Measurements from ENCODE around the gene GALK1. TPM values are rescaled to one million over a fixed set of nuclear protein-coding genes. Genes with fewer than 3 reads are reported as not detected.

The GALK1 gene
- total RNA-seq, 2 donors from 2014 or later = 27.4 to 27.5 TPM

DNA sequence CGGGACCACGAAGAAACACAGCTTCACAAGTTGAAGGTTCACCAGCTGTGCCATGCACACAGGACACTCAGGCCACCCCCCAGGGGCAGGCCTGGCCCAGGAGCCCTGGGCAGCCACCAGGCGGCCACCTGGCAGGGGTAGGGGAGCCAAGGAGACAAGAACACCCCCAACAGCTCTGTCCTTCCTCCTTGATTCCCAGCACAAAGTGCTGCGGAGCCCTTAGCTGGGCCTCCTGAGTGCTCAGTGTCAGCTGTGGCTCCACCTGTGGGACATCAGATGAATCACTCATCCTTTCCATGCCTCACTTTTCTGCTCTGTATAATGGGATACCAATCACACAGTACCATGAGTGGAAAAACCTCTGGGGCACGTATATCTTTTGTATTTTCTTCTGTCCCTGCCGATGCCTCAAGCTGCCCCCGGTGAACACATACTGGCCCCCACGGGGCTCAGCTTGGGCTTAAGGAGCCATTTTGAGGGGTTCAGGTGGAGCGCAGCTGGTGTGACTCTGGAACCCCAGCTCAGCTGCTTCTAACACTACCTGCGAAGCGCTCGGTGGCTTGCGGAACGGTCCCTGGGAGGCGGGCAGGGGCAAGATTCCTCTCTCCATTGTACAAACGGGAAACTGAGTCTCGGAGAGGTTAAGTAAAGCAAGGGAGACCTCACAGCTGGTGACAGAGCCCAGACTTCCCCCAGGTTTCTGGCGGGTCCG lies 12.0 kb downstream of the GALK1 start:
- 58 to 67% methylated on average over 2 to 19 of the region's 19 CpGs for WGBS, 2 donors
- DNase-seq (no peak), ATAC-seq (no peak)
- Histone ChIP-seq H3K9me3 (no peaks in the 10 kb centered on the region), H3K27ac (no peak overlapping the region), H3K27me3 (no peaks in the 10 kb centered on the region), H3K4me1 (peaks cover 21% of the 10 kb centered on the region), H3K36me3 (replicated peaks in 1 of 2; ENCODE audit: insufficient read depth in 1 of 2, low read depth in 2 of 2) (no peaks in the 10 kb centered on the region), H3K4me3 (no peak overlapping the region)
- TF ChIP-seq, protein P1, sequence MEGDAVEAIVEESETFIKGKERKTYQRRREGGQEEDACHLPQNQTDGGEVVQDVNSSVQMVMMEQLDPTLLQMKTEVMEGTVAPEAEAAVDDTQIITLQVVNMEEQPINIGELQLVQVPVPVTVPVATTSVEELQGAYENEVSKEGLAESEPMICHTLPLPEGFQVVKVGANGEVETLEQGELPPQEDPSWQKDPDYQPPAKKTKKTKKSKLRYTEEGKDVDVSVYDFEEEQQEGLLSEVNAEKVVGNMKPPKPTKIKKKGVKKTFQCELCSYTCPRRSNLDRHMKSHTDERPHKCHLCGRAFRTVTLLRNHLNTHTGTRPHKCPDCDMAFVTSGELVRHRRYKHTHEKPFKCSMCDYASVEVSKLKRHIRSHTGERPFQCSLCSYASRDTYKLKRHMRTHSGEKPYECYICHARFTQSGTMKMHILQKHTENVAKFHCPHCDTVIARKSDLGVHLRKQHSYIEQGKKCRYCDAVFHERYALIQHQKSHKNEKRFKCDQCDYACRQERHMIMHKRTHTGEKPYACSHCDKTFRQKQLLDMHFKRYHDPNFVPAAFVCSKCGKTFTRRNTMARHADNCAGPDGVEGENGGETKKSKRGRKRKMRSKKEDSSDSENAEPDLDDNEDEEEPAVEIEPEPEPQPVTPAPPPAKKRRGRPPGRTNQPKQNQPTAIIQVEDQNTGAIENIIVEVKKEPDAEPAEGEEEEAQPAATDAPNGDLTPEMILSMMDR (IDR thresholded peaks at IDR 0.05) = no peak
- no peak for TF ChIP-seq POLR2A (IDR thresholded peaks at IDR 0.05)
- intact Hi-C loops (cut with DNase I) = no loop called here

DNA sequence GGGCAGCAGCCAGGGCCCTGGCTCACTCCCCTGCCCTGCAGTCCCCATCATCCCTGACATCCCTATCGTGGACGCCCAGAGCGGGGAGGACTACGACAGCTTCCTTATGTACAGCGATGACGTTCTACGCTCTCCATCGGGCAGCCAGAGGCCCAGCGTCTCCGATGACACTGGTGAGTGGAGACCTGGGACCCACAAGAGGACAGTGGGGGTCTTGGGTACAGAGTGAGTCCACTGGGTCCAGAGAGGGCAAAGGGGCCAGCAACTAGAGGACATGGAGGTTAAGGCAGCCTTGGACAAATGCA lies 12.6 kb downstream of the GALK1 start:
- no peaks in the 10 kb centered on the region for H3K27me3 ChIP-seq
- no peak for DNase-seq
- peaks cover 21% of the 10 kb centered on the region for H3K4me1 ChIP-seq
- TF ChIP-seq, protein P1 (IDR thresholded peaks at IDR 0.05) = no peak
- TF ChIP-seq POLR2A (IDR thresholded peaks at IDR 0.05) = no peak
- no peaks in the 10 kb centered on the region for H3K9me3 ChIP-seq
- H3K27ac ChIP-seq = no peak overlapping the region
- no peak overlapping the region for H3K4me3 ChIP-seq
- no peak for ATAC-seq
- intact Hi-C loops (cut with DNase I) = no loop called here
- no peaks in the 10 kb centered on the region for H3K36me3 ChIP-seq (replicated peaks in 1 of 2; ENCODE audit: insufficient read depth in 1 of 2, low read depth in 2 of 2)
- 87 to 95% methylated on average over 10 of the region's 10 CpGs for WGBS, 2 donors

DNA sequence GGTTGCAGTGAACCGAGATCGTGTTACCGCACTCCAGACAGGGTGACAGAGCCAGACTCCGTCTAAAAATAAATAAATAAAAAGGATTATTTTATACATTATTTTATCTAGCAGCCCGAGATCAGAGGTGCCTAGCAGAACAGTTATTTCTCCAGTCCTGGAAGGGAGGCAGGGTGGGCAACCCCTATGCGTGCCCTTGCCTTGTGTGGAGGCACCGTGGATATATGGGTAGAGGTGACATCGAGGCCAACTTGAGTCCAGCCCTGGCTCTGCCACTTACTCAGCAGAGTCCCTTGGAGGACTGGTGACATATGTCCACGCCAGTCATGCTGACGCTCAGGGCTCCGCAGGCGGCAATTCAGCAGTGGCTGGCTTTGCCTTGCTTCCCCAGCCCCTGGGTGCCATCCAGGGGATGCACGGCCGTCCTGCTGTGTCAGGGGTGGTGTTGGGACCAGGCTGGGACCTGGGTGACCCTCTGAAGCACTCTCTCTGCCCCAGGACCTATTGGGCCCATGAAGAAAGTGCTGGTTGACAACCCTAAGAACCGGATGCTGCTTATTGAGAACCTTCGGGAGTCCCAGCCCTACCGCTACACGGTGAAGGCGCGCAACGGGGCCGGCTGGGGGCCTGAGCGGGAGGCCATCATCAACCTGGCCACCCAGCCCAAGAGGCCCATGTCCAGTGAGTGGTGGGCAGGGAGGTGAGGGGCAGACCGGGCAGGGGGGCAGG lies 13.2 kb downstream of the GALK1 start:
- TF ChIP-seq, protein P1 (IDR thresholded peaks at IDR 0.05) = no peak
- no peak for TF ChIP-seq POLR2A (IDR thresholded peaks at IDR 0.05)
- Histone ChIP-seq H3K4me1 (peaks cover 21% of the 10 kb centered on the region), H3K27me3 (no peaks in the 10 kb centered on the region), H3K4me3 (no peak overlapping the region), H3K27ac (no peak overlapping the region), H3K36me3 (replicated peaks in 1 of 2; ENCODE audit: insufficient read depth in 1 of 2, low read depth in 2 of 2) (no peaks in the 10 kb centered on the region), H3K9me3 (no peaks in the 10 kb centered on the region)
- DNase-seq (no peak), ATAC-seq (no peak)
- intact Hi-C loops (cut with DNase I) = no loop called here
- 82 to 87% methylated on average over 12 to 24 of the region's 24 CpGs for WGBS, 2 donors

DNA sequence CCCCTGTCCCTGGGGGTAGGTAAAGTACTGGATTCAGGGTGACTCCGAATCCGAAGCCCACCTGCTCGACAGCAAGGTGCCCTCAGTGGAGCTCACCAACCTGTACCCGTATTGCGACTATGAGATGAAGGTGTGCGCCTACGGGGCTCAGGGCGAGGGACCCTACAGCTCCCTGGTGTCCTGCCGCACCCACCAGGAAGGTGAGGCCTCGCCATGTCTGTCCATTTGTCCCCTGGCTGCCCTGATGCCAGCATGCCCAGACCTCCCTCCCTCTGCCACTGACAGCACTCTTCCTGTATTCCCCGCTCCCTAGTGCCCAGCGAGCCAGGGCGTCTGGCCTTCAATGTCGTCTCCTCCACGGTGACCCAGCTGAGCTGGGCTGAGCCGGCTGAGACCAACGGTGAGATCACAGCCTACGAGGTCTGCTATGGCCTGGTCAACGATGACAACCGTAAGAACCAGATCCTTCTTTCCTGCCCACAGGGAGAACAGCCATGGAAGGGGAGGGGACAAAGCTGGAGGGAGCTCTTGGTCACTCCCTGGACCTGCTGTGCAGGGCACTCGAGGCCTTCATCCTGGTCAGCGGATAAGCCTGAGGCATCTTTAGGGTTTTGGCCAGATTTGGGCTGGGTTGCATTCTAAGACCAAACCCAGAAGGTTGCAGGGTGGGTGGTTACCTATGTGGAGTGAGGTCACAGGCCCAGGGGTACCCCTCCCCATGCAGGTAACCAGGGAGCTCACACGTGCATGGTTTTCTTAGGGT lies 14.2 kb downstream of the GALK1 start:
- no peak for ATAC-seq
- Histone ChIP-seq H3K4me1 (peaks cover 21% of the 10 kb centered on the region), H3K9me3 (no peaks in the 10 kb centered on the region), H3K4me3 (no peak overlapping the region), H3K36me3 (replicated peaks in 1 of 2; ENCODE audit: insufficient read depth in 1 of 2, low read depth in 2 of 2) (no peaks in the 10 kb centered on the region), H3K27me3 (no peaks in the 10 kb centered on the region), H3K27ac (no peak overlapping the region)
- 68 to 78% methylated on average over 9 to 21 of the region's 23 CpGs for WGBS, 2 donors
- DNase-seq = no peak
- no peak for TF ChIP-seq POLR2A (IDR thresholded peaks at IDR 0.05)
- TF ChIP-seq, protein P1 (IDR thresholded peaks at IDR 0.05) = no peak
- intact Hi-C loops (cut with DNase I) = no loop called here
